ENCODE data around the gene MGMT. TPM values are rescaled to one million over a fixed set of nuclear protein-coding genes. Genes with fewer than 3 reads are reported as not detected.

MGMT gene
- total and polyA plus RNA-seq, 2 of the 4 experiments (the other 2 are of a cell fraction) = 11.5 to 17.8 TPM

DNA sequence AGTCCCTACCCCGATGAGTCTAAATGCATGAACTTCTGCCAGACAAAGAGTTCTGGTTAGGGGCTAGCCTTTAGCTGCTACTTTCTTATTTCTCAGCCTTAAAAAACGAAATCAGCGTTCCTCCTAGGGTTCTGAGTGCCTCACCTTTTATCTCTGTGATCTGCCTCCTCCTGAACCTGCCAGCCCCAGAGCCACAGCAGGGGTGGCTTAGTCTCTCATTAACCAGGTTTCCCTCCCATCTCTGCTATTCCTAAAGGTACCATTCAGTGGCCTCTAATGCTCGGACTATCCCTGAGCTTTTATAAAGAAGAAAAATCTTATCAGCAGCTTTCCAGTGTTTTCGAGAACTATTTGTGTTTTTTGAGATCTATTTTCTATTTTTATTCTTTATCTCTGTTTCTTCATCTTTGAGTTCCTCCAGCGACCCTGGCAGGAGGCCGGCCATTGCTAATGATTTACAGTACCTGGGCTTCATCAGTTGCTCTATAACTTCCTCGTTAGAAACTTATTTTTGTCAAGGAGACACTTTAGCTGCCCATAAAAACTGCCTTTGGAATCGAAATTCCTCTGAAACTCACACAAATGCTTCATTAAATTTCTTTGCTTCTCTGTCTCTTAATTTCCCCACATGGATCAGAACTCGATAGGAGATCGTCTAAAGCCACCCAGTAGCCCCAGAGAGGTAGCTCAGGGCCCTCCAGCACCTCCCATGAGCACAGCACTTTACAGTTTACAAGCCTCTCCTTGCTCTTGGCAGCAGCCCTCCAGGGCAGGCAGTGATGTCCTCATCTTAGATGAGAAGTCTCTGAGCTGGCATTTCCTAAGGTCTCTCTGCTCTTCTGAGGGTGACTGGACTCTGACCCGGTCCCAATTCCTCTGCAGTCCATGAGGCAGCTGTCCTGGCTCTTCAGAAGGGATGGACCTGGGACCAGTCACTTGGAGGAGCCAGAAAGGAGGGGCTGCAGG is 347.9 kb downstream of the MGMT start (continued):
- TF ChIP-seq NFE2L2 (IDR thresholded peaks at IDR 0.05; ENCODE audit: low read depth, low read length) = no peak

DNA sequence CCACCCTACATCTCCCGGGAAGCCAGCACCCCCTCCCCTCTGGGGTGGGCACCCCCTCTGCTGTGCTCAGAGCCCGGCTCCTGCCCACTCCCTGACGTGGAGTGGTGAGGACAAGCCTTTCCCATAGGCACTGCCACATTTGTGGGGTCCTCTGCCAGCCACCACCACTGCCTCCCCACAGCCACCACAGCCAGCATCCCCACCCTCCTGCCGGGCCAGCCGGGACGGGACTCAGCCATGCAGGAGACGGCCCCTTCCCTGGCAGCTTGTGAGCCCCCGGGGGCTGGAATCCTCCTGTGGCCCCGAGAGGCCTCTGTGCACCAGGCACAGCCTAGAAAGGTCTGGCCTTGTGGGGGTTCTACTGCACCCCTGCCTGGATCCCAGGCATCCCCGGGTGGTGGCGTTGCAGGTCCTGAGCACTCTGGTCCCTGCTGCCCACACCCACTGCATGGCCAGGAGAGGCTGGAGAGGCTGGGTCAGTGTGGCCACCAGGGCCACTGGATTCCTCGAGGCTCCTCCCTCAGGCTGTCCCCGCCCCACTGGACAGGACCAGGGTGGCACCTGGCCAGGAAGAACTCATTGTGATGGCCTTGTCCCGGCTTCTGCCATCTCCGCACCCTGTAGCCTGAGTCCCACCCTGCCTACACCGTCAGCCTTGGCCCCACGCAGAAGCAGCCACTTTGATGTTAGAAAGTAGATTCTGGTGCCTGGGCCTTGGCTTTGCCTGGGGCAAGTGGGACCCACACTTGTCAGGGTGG is 349.0 kb downstream of the MGMT start:
- Histone ChIP-seq H3K36me3 (ENCODE audit: control insufficient read depth, insufficient read depth, low read length) (no peaks in the 10 kb centered on the region), H2BK120ac (ENCODE audit: low read depth, low read length) (no peak overlapping the region), H3K4me2 (ENCODE audit: low read depth, low read length) (no peak overlapping the region), H3K9me3 (ENCODE audit: control insufficient read depth, insufficient read depth, low read length) (peaks cover 38% of the 10 kb centered on the region), H4K8ac (ENCODE audit: low read depth in 2 of 2, low read length in 2 of 2) (no peak overlapping the region), H3K23ac (ENCODE audit: low read depth, low read length) (no peak overlapping the region), H3K56ac (ENCODE audit: extremely low read depth, insufficient read depth, low read length) (no peak overlapping the region), H2AFZ (replicated peaks; ENCODE audit: low read length, poor library complexity) (no peak overlapping the region), H3K9ac (ENCODE audit: low read depth, low read length) (no peak overlapping the region), H2BK15ac (ENCODE audit: low read depth, low read length) (no peak overlapping the region), H3K4ac (ENCODE audit: low read depth, low read length) (no peak overlapping the region), H4K20me1 (ENCODE audit: insufficient read depth, low read length) (no peaks in the 10 kb centered on the region), H3K14ac (replicated peaks; ENCODE audit: low read depth, low read length) (no peak overlapping the region), H3K27ac (ENCODE audit: insufficient read depth, low read length) (no peak overlapping the region), H3K79me1 (ENCODE audit: low read depth in 1 of 2, low read length in 2 of 2) (no peaks in the 10 kb centered on the region), H2BK20ac (ENCODE audit: low read depth, low read length) (no peak overlapping the region), H2AK9ac (replicated peaks; ENCODE audit: low read depth, low read length, poor library complexity) (no peak overlapping the region), H3K4me3 (ENCODE audit: insufficient read depth, low read depth, low read length) (no peak overlapping the region), H3K18ac (ENCODE audit: low read depth, low read length) (no peak overlapping the region), H2AK5ac (ENCODE audit: low read depth, low read length) (no peak overlapping the region), H4K5ac (ENCODE audit: low read depth, low read length) (no peak overlapping the region), H3K27me3 (ENCODE audit: control insufficient read depth, insufficient read depth, low read length) (no peaks in the 10 kb centered on the region), H3K9me1 (ENCODE audit: insufficient read depth, low read length) (no peaks in the 10 kb centered on the region), H4K91ac (ENCODE audit: insufficient read depth, low read depth, low read length) (no peak overlapping the region), H3K4me1 (ENCODE audit: control insufficient read depth, insufficient read depth, low read length) (no peaks in the 10 kb centered on the region), H2BK5ac (ENCODE audit: low read depth, low read length, poor library complexity, severe bottlenecking) (no peak overlapping the region)
- dilution Hi-C loops (cut with HindIII; ENCODE audit: low sequenced_read_pairs, unreplicated experiment) = no loop called here
- ChIA-PET CTCF (no interaction called here), POLR2A (ENCODE audit: unreplicated experiment) (no interaction called here)
- ATAC-seq (ENCODE audit: low read depth) (no peak), DNase-seq (no peak)
- TF ChIP-seq POLR2A (IDR thresholded peaks at IDR 0.05; ENCODE audit: low read depth, low read length) = no peak
- no peak for TF ChIP-seq BHLHE40 (IDR thresholded peaks at IDR 0.05; ENCODE audit: low read depth, low read length)
- TF ChIP-seq, protein P1, sequence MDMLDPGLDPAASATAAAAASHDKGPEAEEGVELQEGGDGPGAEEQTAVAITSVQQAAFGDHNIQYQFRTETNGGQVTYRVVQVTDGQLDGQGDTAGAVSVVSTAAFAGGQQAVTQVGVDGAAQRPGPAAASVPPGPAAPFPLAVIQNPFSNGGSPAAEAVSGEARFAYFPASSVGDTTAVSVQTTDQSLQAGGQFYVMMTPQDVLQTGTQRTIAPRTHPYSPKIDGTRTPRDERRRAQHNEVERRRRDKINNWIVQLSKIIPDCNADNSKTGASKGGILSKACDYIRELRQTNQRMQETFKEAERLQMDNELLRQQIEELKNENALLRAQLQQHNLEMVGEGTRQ (IDR thresholded peaks at IDR 0.05; ENCODE audit: low read depth, low read length) = no peak
- TF ChIP-seq SMC3 (IDR thresholded peaks at IDR 0.05; ENCODE audit: low read depth, low read length) = no peak
- TF ChIP-seq, protein P2, sequence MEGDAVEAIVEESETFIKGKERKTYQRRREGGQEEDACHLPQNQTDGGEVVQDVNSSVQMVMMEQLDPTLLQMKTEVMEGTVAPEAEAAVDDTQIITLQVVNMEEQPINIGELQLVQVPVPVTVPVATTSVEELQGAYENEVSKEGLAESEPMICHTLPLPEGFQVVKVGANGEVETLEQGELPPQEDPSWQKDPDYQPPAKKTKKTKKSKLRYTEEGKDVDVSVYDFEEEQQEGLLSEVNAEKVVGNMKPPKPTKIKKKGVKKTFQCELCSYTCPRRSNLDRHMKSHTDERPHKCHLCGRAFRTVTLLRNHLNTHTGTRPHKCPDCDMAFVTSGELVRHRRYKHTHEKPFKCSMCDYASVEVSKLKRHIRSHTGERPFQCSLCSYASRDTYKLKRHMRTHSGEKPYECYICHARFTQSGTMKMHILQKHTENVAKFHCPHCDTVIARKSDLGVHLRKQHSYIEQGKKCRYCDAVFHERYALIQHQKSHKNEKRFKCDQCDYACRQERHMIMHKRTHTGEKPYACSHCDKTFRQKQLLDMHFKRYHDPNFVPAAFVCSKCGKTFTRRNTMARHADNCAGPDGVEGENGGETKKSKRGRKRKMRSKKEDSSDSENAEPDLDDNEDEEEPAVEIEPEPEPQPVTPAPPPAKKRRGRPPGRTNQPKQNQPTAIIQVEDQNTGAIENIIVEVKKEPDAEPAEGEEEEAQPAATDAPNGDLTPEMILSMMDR (conservative IDR thresholded peaks at IDR 0.05; ENCODE audit: low read depth, low read length) = no peak
- in situ Hi-C loops (cut with MboI; ENCODE audit: low sequenced_read_pairs) = no loop called here
- BruUV-seq (replicated peaks) = no TSS peak
- intact Hi-C loops (cut with micrococcal nuclease) = no loop called here
- WGBS, 2 experiments (ENCODE audit: extremely low coverage in 2 of 2, insufficient read length in 1 of 2) = 48% methylated on average over 4 of the region's 17 CpGs; no CpG with 5 or more reads in 1 of the 2 experiments

All from IMR-90 (cell line).